NCI-H510A (cell line): ENCODE data around the gene USP8.

Source experiments
- DNase-seq: peaks from one replicate; lab custom pipeline; 2025; lab: John Stamatoyannopoulos, UW

Gene USP8

DNA sequence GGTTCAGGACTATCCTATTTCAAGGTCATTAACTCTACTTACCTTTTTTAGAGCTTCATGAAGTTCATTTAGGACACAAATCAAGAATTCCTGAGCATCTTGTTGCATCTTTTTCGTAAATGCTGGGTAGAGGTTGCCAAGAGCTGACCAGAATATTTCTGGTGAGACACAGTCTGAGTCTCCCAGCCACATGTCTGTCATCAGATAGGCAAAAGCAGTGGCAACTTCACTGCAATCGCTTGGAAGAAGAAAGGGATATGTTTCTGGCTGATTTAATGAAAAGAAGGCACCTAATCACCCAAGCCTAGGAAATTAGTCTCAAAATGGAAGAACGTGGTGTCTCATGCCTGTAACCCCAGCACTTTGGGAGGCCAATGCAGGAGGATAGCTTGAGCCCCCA is 119.4 kb downstream of the USP8 start:
- no peak for DNase-seq

DNA sequence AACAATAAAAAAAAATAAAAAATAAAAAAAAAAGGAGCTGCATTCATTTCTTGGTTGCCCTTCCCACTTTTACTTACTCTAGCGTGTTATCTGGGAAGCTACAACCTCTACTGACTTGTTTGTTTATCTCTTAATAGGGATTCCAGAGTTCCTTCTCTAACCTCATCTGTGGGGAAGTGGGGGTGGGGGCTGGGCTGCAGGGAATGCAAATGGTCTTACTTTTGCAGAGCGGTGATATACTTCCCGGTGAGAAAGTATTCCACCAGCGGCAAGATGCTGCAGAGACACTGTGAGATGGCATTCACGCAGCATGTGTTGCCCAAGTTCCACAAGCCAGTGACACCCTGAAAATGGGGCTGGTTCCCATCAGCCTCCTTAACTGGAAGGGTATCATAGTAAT is 120.2 kb downstream of the USP8 start:
- no peak for DNase-seq

DNA sequence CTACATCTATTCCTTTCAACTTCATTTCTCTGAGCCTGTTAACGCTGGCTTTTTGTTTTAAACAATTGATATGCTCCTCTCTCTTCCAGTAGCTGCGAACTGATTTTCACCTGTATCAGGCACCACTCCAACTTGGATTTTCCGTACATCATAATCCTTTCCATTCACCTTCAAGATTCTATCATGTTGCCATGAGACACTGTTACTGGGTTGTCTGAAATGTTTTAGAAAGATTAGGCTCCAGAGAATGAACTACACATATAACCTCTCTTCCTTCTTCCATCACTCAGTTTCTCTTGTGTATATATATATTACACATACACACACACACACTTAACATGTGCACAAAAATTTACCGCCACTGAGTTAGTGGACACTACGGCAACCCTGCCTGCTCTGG is 122.4 kb downstream of the USP8 start, which contains the start of gene USP50:
TSS of gene USP50 (minus strand) at position 101 of the 400 bp plus-strand sequence. CDS start 141 bp downstream, outside the sequence.
- no peak for DNase-seq

DNA sequence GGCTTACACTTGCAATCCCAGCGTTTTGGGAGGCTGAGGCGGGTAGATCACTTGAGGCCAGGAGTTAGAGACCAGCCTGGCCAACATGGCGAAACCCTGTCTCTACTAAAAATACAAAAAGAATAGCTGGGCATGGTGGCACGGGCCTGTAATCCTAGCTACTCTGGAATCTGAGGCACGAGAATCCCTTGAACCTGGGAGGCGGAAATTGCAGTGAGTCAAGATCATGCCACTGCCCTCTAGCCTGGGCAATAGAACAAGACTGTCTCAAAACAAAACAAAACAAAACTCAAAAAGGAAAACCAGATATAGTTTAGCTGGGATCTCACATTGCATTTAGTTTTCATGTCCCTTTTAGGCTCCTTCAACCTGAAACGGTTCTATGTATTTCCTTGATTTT is 125.1 kb downstream of the USP8 start:
- DNase-seq: no peak

GRCh38 chr15:50552238-50552637 is 128.0 kb downstream of the USP8 start:
- DNase-seq: no peak

DNA sequence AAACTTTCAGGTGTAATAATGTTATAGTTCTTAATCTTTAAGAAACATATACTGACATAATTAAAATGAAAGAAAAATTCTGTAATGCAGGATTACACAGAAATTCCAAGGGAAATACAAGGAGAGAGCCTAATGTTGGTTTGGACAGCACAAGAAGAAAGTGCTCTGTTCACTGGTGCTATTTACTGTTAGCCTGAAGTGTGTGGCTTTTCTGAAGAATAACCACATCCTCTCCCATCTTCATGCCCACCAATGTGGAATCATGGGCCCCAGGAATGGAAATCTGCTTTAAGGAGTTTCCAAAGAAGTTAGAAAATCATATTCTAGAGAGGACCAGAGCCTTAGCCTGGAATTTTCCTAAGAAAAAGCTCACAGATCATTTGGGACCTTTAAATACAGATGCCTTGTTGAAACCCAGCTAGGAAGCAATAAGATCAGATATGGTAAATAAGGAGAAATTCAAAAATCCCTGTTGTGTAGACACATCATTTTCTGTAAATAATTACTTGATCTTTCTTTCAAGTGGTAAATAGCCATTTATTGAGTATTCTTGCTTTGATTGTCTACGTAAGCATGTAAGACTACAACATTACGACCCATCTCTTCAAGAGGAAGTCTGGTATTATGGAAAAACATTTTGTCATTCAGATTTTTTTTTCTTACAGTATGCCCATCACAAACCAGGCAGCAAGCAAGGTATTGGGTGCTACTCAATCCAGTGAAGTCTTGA is 132.6 kb downstream of the USP8 start:
- no peak for DNase-seq

DNA sequence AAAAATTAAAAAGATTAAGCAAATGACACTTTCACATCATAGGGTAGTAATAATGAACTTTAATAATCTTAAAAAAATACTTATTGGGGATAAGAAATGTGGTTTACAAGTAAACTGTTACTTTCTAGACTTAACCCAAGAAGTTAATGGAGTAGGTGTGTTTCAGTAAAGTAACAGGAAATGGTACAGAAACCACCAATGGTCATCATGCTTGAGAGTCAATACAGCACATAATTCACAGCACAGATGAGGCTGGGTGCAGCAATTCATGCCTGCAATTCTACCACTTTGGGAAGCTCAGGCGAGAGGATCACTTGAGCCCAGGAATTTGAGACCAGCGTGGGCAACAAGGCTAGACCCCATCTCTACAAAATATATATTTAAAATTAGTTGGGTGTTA is 133.8 kb downstream of the USP8 start:
- no peak for DNase-seq

DNA sequence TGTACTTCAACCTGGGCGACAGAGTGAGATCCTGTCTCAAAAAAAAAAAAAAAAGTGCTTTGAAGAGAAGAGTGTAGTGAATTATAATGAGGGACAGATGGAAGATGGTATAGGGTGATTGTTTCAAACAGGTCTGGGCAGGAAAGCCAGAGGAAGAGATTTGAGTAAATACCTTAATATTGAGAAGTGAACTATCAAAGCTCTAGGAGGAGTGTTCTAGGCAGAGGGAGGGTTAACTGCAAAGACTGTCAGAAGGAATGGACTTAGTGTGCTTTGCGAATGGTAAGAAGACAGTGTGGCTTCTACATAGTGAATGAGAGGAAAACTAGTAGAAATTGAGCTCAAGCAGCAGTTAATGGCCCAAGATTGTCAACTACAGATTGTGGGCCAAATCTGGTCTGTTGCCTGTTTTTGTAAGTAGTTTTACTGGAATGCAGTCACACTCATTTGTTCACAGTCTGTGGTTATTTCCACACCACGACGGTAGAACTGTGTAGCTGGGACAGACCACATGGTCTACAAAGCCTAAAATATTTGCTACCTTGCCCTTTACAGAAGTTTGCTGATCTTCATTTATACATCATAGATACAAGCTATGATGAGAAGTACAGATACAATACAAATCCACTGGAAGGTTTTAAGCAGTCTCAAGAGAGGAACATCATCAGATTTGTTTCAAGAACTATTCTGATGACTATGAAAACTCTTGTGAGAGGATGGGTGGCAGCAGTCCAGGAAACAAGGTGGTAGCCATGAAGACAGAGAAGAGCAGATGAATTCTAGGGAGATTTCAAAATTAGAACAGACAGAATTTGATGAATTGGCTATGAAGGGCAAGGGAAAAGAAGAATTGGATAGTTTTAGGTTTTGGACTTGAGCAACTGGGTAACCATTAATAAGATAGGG is 138.8 kb downstream of the USP8 start:
- no peak for DNase-seq

- no peak for DNase-seq
Measured at GRCh38 chr15:50563756-50564155, 139.6 kb downstream of the USP8 start.
